BLaER1 (cell line): ENCODE data around the gene MIPOL1.

Experiments used
- H3K27ac ChIP-seq: shearing (Covaris generic); formaldehyde crosslinking; 2 replicates; pipeline ENCODE4 v1.8.1; 2022
- H3K27me3 ChIP-seq: shearing (Covaris generic); formaldehyde crosslinking; 2 replicates; pipeline ENCODE4 v1.8.1; 2022
- H3K36me3 ChIP-seq: shearing (Covaris generic); formaldehyde crosslinking; 2 replicates; pipeline ENCODE4 v1.8.1; 2022
- H3K4me1 ChIP-seq: shearing (Covaris generic); formaldehyde crosslinking; 2 replicates; pipeline ENCODE4 v1.8.1; 2022
- H3K4me2 ChIP-seq: shearing (Covaris generic); formaldehyde crosslinking; 2 replicates; pipeline ENCODE4 v1.8.1; 2022
- H3K4me3 ChIP-seq: shearing (Covaris generic); formaldehyde crosslinking; 2 replicates; pipeline ENCODE4 v1.8.1; 2022
- H3K9ac ChIP-seq: shearing (Covaris generic); formaldehyde crosslinking; 2 replicates; pipeline ENCODE4 v1.8.1; 2022
- H3K9me3 ChIP-seq: shearing (Covaris generic); formaldehyde crosslinking; 2 replicates; pipeline ENCODE4 v1.8.1; 2022
- H4K20me1 ChIP-seq: shearing (Covaris generic); formaldehyde crosslinking; 2 replicates; pipeline ENCODE4 v1.8.1; 2022
- Cebpa-rat ChIP-seq: shearing (Covaris generic); IDR thresholded peaks from 2 replicates; pipeline ENCODE4 v1.8.1; 2022

The MIPOL1 gene

DNA sequence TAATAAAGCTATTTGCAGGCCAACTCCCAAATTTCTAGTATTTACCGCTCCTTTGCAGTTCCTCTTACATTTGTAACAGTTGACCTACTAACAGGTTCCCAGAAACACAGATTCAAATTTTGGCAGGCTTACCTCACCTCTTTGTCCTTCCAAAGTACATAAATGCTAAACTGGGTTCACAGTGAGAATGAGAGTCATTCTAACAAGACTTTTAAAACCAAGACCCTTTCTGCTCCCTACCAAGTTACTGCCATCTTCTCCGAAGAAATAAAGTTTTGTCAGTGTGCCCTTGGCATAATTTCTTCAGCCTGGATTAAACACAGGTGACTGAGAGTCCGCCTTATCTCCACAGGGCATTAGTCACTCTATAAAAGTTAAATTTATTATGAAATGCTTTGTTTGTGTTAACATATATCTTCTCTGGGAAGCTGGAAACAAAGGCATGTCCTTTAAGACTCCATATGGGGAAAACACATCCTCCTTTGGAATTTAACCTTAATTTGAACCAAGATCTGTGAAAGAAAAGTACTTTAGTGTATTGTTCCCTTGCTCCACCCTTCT lies 369.2 kb downstream of the MIPOL1 start:
- Histone ChIP-seq H3K4me1 (no peaks in the 10 kb centered on the region), H3K4me3 (no peak overlapping the region), H3K27ac (no peak overlapping the region)

GRCh38 chr14:37569729-37570128 lies 372.0 kb downstream of the MIPOL1 start:
- H3K4me3 ChIP-seq = no peak overlapping the region
- no peaks in the 10 kb centered on the region for H3K36me3 ChIP-seq
- no peak overlapping the region for H3K9ac ChIP-seq
- H3K27me3 ChIP-seq = no peaks in the 10 kb centered on the region
- no peak overlapping the region for H3K4me2 ChIP-seq
- no peaks in the 10 kb centered on the region for H3K4me1 ChIP-seq
- no peak overlapping the region for H3K27ac ChIP-seq
- TF ChIP-seq Cebpa-rat = no peak
- H4K20me1 ChIP-seq = no peaks in the 10 kb centered on the region
- H3K9me3 ChIP-seq = no peaks in the 10 kb centered on the region

More for the DNA sequence above, 369.2 kb downstream of the MIPOL1 start:
- Histone ChIP-seq H3K9me3 (no peaks in the 10 kb centered on the region), H3K4me2 (no peak overlapping the region), H3K36me3 (no peaks in the 10 kb centered on the region), H3K9ac (no peak overlapping the region), H3K27me3 (no peaks in the 10 kb centered on the region), H4K20me1 (no peaks in the 10 kb centered on the region)
- TF ChIP-seq Cebpa-rat = no peak

DNA sequence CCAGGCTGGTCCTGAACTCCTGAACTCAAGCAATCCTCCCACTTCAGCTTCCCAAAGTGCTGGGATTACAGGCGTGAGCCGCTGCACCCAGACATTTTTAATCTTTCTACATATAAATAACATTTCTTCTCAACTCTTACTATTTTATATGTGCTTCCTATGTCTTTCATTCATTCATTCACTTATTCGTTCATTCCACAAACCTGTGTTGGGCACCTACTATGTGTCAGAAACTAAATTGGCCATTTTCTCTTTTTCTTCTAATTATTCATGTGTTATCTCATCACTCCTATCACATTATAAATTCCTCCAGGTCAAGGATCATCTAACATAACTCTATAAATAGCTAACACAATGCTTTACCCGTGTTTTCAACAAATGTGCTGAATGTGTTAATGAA lies 373.7 kb downstream of the MIPOL1 start:
- TF ChIP-seq Cebpa-rat = no peak
- H3K36me3 ChIP-seq = no peaks in the 10 kb centered on the region
- no peaks in the 10 kb centered on the region for H3K4me1 ChIP-seq
- H3K27me3 ChIP-seq = no peaks in the 10 kb centered on the region
- no peaks in the 10 kb centered on the region for H3K9me3 ChIP-seq
- H3K27ac ChIP-seq = no peak overlapping the region
- H3K4me3 ChIP-seq = no peak overlapping the region
- H3K9ac ChIP-seq = no peak overlapping the region
- no peaks in the 10 kb centered on the region for H4K20me1 ChIP-seq
- H3K4me2 ChIP-seq = no peak overlapping the region

DNA sequence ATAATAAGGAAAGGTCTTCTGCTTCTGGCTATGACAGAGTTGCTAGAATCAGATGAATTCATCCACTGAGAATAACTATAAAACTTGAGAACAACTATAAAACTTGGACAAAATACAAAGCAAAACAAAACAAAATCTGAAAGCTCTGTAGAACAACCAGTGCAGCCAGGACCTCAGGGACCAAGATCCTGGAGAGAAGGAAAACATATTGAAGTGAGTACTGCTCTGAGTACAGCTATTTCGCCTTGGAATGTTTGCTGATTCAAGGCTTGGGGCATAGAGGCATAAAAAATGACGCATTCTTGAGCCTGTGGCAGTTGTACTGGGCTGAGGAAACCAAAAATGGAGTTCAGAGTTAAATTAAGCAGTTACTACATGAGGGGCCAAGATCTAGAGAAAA lies 375.6 kb downstream of the MIPOL1 start:
- no peaks in the 10 kb centered on the region for H3K36me3 ChIP-seq
- no peak for TF ChIP-seq Cebpa-rat
- H3K27me3 ChIP-seq = no peaks in the 10 kb centered on the region
- H3K4me1 ChIP-seq = no peaks in the 10 kb centered on the region
- no peak overlapping the region for H3K4me2 ChIP-seq
- no peak overlapping the region for H3K4me3 ChIP-seq
- no peaks in the 10 kb centered on the region for H3K9me3 ChIP-seq
- no peak overlapping the region for H3K27ac ChIP-seq
- no peaks in the 10 kb centered on the region for H4K20me1 ChIP-seq
- no peak overlapping the region for H3K9ac ChIP-seq

DNA sequence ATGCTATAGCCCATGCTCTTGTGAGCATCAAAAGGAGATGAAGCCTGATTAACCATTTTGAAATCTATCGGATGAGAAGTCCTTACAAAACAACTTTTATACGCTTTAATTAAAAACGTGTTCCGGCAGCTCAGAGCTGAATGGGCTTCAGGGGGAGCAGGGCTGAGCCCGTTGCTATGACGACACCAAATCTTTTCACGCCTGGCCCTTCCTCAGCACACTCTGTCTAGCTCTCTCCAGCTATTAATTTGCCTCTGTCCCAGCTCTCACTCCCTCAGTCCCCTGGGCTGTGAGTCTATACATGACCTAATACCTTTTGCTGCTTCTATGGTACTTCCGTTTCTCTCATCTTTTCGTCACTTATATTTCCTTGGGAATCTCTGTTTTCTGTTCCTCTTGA lies 381.5 kb downstream of the MIPOL1 start:
- Histone ChIP-seq H3K4me3 (no peak overlapping the region), H3K27me3 (no peaks in the 10 kb centered on the region), H3K9ac (no peak overlapping the region), H3K36me3 (no peaks in the 10 kb centered on the region), H3K4me2 (no peak overlapping the region), H3K27ac (no peak overlapping the region), H3K9me3 (peaks cover 11% of the 10 kb centered on the region), H4K20me1 (no peaks in the 10 kb centered on the region), H3K4me1 (no peaks in the 10 kb centered on the region)
- no peak for TF ChIP-seq Cebpa-rat

GRCh38 chr14:37580146-37580545 lies 382.4 kb downstream of the MIPOL1 start:
- Histone ChIP-seq H3K9ac (no peak overlapping the region), H3K27me3 (no peaks in the 10 kb centered on the region), H4K20me1 (no peaks in the 10 kb centered on the region), H3K4me2 (no peak overlapping the region), H3K4me1 (no peaks in the 10 kb centered on the region), H3K4me3 (no peak overlapping the region), H3K27ac (no peak overlapping the region), H3K36me3 (no peaks in the 10 kb centered on the region), H3K9me3 (peaks cover 20% of the 10 kb centered on the region)
- no peak for TF ChIP-seq Cebpa-rat

GRCh38 chr14:37583358-37584210 lies 385.8 kb downstream of the MIPOL1 start:
- Histone ChIP-seq H3K27me3 (no peaks in the 10 kb centered on the region), H3K36me3 (no peaks in the 10 kb centered on the region), H3K9me3 (peaks cover 31% of the 10 kb centered on the region), H4K20me1 (no peaks in the 10 kb centered on the region), H3K4me3 (no peak overlapping the region), H3K4me1 (no peaks in the 10 kb centered on the region), H3K9ac (no peak overlapping the region), H3K27ac (no peak overlapping the region), H3K4me2 (no peak overlapping the region)
- TF ChIP-seq Cebpa-rat = no peak

- Histone ChIP-seq H3K36me3 (no peaks in the 10 kb centered on the region), H3K4me1 (no peaks in the 10 kb centered on the region), H3K9ac (no peak overlapping the region), H3K4me2 (no peak overlapping the region), H3K4me3 (no peak overlapping the region), H3K27ac (no peak overlapping the region), H3K27me3 (no peaks in the 10 kb centered on the region), H4K20me1 (no peaks in the 10 kb centered on the region), H3K9me3 (peaks cover 31% of the 10 kb centered on the region)
- TF ChIP-seq Cebpa-rat = no peak
These were observed 386.7 kb downstream of the MIPOL1 start for GRCh38 chr14:37584211-37585100.

DNA sequence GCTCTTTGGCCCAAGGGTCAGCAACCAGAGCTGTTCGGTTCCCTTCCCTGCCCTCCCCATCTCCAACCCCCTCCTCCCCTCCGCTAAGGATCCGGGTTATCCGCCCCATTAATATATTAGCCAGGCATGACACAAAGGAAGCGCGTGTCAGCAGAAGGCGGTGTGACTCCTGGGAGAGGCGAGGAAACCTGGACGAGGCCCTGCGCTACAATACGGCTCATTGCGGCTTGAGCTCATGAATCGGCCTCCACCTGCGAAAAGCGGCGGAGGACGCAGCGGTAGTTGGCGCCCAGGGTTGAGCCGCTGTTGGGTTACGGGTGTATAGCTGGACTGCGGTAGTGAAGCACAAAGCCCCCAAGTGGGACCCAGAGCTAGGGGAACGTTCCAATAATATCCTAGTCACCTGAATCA lies 387.4 kb downstream of the MIPOL1 start:
- no peaks in the 10 kb centered on the region for H3K4me1 ChIP-seq
- H3K27ac ChIP-seq = no peak overlapping the region

More for the DNA sequence above, 387.4 kb downstream of the MIPOL1 start:
- H3K9ac ChIP-seq = no peak overlapping the region
- H3K27me3 ChIP-seq = no peaks in the 10 kb centered on the region
- no peak overlapping the region for H3K4me2 ChIP-seq
- H4K20me1 ChIP-seq = no peaks in the 10 kb centered on the region
- TF ChIP-seq Cebpa-rat = no peak
- H3K36me3 ChIP-seq = no peaks in the 10 kb centered on the region
- H3K4me3 ChIP-seq = no peak overlapping the region
- peaks cover 31% of the 10 kb centered on the region for H3K9me3 ChIP-seq
